T-helper 17 cell (primary cell): ENCODE results near the gene HPS5. TPM values are rescaled to one million over a fixed set of nuclear protein-coding genes. Genes with fewer than 3 reads are reported as not detected.

Source experiments
- ATAC-seq: fragments of 150-1000 bp; cut with Tn5 transposase; 2 replicates; pipeline ENCODE4 v1.10.0; 2021; ENCODE audit warnings: mild to moderate bottlenecking, moderate library complexity
- DNase-seq, 3 donors: peaks; one replicate each; pipeline versions ENCODE4 v3.0.0 to v3.0.0-alpha.2; 2020 to 2021
- H3K9me3 ChIP-seq: one replicate; pipeline ENCODE4 v1.7.0; 2013; ENCODE audit warnings: low read length, mild to moderate bottlenecking; ENCODE audit not compliant: control insufficient read depth, poor library complexity, severe bottlenecking
- H3K27ac Mint-ChIP-seq: one replicate; pipeline ENCODE4 v1.8.0; 2022; ENCODE audit warnings: mild to moderate bottlenecking, moderate library complexity, mixed read lengths
- H3K27me3 Mint-ChIP-seq: one replicate; pipeline ENCODE4 v1.8.0; 2022; ENCODE audit warnings: mixed read lengths
- H3K36me3 Mint-ChIP-seq: one replicate; pipeline ENCODE4 v1.8.0; 2022; ENCODE audit warnings: low read depth, mixed read lengths
- H3K4me1 Mint-ChIP-seq: one replicate; pipeline ENCODE4 v1.8.0; 2022; ENCODE audit warnings: mild to moderate bottlenecking, mixed read lengths
- H3K4me3 Mint-ChIP-seq: one replicate; pipeline ENCODE4 v1.8.0; 2022; ENCODE audit warnings: mild to moderate bottlenecking, moderate library complexity, mixed read lengths
- total RNA-seq, 4 donors: library from RNA in 2 of 4; stranded (reverse) in 2 of 4; gene quantifications; one replicate each; pipeline ENCODE4 v1.2.3 and lab custom pipeline; 2022 to 2026

The HPS5 gene
- total RNA-seq, 2 donors from 2014 or later, result 12.8 to 15.7 TPM

- ATAC-seq, result no peak
- Mint-ChIP-seq H3K4me3 (no peak overlapping the region), H3K27ac (no peak overlapping the region), H3K27me3 (peaks cover 39% of the 10 kb centered on the region), H3K4me1 (no peaks in the 10 kb centered on the region), H3K36me3 (no peaks in the 10 kb centered on the region)
- no peaks in the 10 kb centered on the region for H3K9me3 ChIP-seq
- no peak for DNase-seq
Measured at GRCh38 chr11:18230859-18231258, 91.1 kb downstream of the HPS5 start.

- H3K36me3 Mint-ChIP-seq, result peaks cover 2% of the 10 kb centered on the region
- ATAC-seq, result no peak
Measured at GRCh38 chr11:18229501-18229900, 92.4 kb downstream of the HPS5 start.

More at GRCh38 chr11:18229501-18229900, 92.4 kb downstream of the HPS5 start:
- Mint-ChIP-seq H3K27me3 (peaks cover 35% of the 10 kb centered on the region), H3K4me3 (no peak overlapping the region), H3K27ac (no peak overlapping the region), H3K4me1 (no peaks in the 10 kb centered on the region)
- H3K9me3 ChIP-seq, result no peaks in the 10 kb centered on the region
- DNase-seq, result no peak

Other genes starting within 250 kb of the HPS5 start
- gene SAAL1, start 216.1 kb downstream of the HPS5 start, total RNA-seq, result 10 to 100 TPM; 18.2 to 22.1 TPM
- gene MRGPRX3, start 189.6 kb downstream of the HPS5 start, total RNA-seq, result not detected
- gene MRGPRX4, start 149.3 kb downstream of the HPS5 start, total RNA-seq, result not detected
- gene SAA4, start 85.3 kb downstream of the HPS5 start, total RNA-seq, result not detected
- gene SAA2, start 73.5 kb downstream of the HPS5 start, total RNA-seq, result not detected
- gene SAA1, start 55.9 kb downstream of the HPS5 start, total RNA-seq, result not detected
- gene GTF2H1, start 427 bp upstream of the HPS5 start, total RNA-seq, result 10 to 100 TPM; 22.0 to 24.4 TPM
- 100 to 1,000 TPM; 260 to 313 TPM for gene LDHA, start 72.4 kb upstream of the HPS5 start, total RNA-seq
- gene LDHC, start 90.2 kb upstream of the HPS5 start, total RNA-seq, result not detected
- not detected for gene LDHAL6A, start 133.7 kb upstream of the HPS5 start, total RNA-seq
- 10 to 100 TPM; 15.8 to 15.9 TPM for gene TSG101, start 204.8 kb upstream of the HPS5 start, total RNA-seq